GM20431 (cell line): Measurements from ENCODE around the gene RSAD1.

Source experiments
- in situ Hi-C: fragments of 300-500 bp; cut with MseI, MboI; formaldehyde crosslinking; loops from one replicate; pipeline ENCODE4 v1.15.0; 2020; ENCODE audit warnings: low sequenced_read_pairs; ENCODE audit not compliant: unreplicated experiment

RSAD1 gene

DNA sequence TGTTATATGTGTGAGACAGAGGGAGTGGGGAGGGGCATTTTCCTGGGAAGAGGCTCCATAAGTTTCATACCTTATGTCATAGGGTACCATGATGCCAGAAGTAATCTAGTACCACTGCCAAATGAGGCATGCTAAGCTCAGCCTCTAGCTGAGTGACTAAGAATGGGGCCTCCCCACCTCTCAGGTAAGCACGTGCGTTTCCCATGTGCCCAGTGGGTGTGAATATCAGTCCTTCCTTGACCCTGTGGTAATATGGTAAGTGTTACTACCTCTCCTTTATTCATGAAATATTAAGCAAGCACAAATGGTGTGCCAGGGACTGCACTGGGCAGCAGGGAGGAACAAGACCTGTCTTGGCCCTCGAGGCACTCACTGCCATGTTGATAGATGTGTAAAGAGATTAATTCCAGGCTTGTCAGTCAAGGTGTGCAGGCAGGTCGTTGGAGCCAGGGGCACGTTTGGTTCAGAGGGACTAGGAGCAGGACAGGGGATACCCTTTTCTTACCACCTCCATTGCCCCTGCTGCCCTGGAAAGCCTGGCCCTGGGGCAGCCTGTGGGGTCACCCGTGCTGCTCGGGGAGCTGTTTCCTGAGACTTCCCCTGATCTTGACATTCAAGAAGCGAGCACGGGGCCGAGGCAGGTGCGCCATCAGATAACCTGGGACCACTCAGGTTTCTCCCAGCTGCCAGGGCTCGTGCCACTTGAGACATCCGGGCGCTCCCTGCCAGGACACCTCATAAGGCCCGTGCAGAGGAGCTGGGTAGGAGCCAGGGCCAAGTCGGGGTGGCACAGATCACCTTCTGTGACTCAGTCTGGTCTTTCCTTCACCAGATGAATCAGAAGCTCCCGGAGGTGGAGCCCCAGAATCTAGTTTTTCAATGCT, 8.8 kb downstream of the RSAD1 start:
- in situ Hi-C loops: loop anchor here (10.0 kb wide), 1 partner anchor 57 kb away; the partner anchor contains the start of gene SPATA20

DNA sequence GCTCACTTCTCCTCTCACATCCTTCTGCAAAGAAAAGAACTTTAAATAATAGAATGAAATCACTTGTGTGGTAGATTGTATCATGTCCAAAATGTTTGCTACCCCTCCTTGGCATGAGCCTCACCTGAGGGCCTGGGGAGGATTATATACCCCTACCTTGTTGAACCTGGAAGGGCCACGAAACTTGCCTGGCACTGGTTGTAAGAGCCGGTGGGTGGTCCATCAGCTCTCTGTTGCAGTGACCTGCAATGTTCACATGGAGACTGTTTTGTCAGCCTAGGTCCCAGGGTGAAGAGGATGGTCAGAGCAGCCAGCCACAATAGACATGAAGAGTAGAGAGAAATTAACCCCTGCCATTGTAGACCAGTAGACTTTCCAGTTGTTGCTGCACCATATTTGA, 10.2 kb downstream of the RSAD1 start:
- in situ Hi-C loops: loop anchor here (10.0 kb wide), 1 partner anchor 56 kb away; the partner anchor contains the start of gene SPATA20

- in situ Hi-C loops: no loop called here
These were observed 12.8 kb downstream of the RSAD1 start for GRCh38 chr17:50491505-50491904.

GRCh38 chr17:50492214-50492613, 13.6 kb downstream of the RSAD1 start:
- in situ Hi-C loops: no loop called here

DNA sequence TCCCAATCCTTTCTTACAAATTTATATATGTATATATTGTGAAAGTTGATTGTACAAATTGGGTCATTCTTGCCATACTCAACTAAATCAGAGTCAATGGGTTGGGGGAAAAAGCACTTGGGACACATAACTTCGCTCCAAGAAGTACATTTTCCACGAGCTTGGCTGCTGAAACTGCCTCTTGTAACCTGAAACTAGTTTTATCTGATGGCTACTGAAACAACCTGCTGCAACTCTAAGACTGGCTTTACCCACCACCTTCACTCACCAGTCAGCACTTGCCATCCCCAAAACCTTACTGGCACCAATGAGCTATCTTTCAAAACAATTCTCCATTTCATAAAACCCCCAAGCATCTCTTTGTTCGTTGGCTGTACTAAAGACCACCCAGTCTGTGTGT, 15.1 kb downstream of the RSAD1 start:
- in situ Hi-C loops: no loop called here

GRCh38 chr17:50495217-50495823, 16.7 kb downstream of the RSAD1 start:
- in situ Hi-C loops: no loop called here

DNA sequence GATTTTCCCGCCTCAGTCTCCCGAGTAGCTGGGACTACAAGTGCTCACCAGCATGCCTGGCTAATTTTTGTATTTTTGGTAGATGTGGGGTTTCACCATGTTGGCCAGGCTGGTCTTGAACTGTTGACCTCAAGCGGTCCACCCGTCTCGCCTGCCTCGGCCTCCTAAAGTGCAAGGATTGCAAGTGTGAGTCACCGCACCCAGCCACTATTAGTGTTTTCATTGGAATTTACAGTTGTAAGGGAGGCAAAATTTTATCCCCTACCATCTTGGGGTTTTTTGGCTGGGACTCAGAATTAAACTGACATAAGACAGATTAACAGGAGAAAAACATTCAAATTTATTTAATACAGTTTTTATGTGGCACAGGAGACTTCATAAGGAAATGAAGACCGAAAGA, 17.3 kb downstream of the RSAD1 start:
- in situ Hi-C loops: no loop called here

DNA sequence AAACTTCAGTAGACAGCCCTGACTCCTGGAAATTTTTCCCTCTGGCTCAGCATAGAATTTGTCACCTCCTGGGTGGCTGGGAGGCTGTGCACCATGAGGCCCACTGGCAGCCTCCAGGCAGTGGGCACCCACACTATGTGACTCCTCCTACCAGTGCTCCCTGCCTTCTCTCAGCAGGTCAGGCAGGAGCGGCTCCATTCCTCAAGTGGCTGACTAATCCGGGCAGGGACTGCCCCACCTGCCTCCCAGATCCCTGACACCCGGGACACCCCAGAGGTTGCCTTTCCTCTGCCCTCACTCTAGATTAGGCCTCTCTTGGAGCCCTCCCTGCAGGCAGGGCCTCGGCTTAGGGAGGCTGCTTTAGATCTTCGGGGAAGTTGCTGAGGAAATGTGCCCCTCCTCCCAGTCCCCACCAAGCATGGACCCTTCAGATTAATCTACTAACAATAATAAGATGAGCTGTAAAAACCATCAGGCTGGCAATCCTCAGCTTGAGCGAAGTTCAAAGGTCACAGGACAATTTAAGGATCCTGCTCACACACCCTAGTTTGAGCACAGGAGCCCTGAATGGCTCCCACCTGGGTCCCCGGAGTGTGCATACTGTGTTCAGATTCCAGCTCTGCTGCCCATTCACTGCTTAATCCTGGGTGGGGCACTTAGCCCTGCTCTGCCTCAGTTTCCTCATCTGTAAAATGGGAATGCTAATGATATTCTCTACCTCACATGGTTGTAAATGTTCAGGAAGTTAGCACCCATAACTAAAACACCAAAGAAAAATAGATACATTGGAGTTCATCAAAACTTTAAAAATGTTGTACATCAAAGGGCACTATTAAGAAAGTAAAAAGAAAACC, 19.6 kb downstream of the RSAD1 start:
- in situ Hi-C loops: no loop called here

- in situ Hi-C loops: no loop called here
These were observed 20.6 kb downstream of the RSAD1 start for GRCh38 chr17:50499270-50499669.

GRCh38 chr17:50499721-50500120, 21.1 kb downstream of the RSAD1 start:
- in situ Hi-C loops: no loop called here

DNA sequence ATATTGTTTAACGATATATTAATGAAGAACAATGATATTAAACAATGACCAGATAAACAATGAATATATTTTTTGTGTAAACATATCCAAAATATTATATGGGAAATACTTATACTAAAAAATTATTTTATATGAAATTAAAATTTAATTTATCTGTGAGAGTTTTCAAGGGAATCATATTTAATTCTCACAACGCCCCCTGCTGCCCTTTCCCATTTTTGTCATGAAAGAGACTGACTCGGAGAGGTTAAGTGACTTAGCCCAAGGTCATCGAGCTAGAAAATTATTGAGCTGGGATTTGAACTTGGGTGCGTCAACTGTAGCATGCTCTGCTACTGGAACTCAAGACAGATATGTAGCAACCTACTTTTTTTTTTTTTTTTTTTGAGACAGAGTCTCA, 22.4 kb downstream of the RSAD1 start:
- in situ Hi-C loops: no loop called here

- in situ Hi-C loops: no loop called here
These were observed 23.8 kb downstream of the RSAD1 start for GRCh38 chr17:50502301-50502990.

GRCh38 chr17:50505591-50506130, 27.0 kb downstream of the RSAD1 start:
- in situ Hi-C loops: no loop called here

DNA sequence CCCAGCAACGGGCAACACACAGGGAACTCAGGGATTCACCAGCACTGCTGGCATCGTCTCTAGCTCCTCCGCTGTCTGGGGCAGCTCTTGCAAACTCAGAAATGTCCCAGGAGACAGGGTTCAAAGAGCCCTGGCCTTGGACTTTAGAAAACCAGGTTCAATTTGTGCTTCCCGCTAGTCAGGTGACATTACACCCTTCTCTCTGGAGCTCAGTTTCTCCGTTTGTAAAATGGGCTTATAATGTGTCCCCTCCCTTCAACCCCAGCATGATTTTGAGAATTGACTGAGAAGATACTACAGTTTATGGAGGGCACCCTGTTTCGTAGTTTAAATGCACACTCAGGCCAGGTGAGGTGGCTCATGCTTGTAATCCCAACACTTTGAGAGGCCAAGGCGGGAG, 27.6 kb downstream of the RSAD1 start:
- in situ Hi-C loops: no loop called here

- in situ Hi-C loops: no loop called here
These were observed 29.4 kb downstream of the RSAD1 start, which contains the start of gene MYCBPAP for GRCh38 chr17:50507871-50508572. Gene MYCBPAP (plus strand): TSS chr17:50508439. CDS start chr17:50508675, 236 bp downstream.

- in situ Hi-C loops: no loop called here
These were observed 30.2 kb downstream of the RSAD1 start for GRCh38 chr17:50508573-50509460.

DNA sequence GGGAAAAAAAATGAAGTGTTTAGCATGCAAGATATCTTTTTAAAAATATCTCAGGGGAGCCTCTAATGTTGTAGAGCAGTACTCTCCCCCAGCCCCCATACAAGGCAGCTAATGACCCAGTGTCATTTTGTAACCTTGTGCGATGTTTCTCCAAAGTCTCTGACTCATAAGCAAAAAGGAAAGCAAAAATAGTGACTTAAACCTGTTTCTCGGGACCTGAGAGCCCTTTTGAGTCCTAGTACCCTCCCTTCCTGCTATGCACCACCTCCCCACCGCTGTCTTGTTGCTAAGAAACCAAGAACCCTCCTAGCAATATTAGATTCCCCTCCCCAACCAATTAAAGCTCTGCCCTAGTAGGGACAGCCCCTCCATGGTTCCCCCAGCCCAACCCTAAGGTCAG, 32.4 kb downstream of the RSAD1 start:
- in situ Hi-C loops: no loop called here

GRCh38 chr17:50513495-50513894, 34.8 kb downstream of the RSAD1 start:
- in situ Hi-C loops: no loop called here
